Neural cell (in vitro differentiated cells): ENCODE measurements around the gene ATP5F1D. TPM values are rescaled to one million over a fixed set of nuclear protein-coding genes. Genes with fewer than 3 reads are reported as not detected.
"Not testable (repeated sequence)": the region's sequence is repeated elsewhere in the genome, so short reads cannot be mapped to it uniquely, and the experiment has no call there.

Experiments
- H2AFZ ChIP-seq: fragments of 200-600, 300-800 bp; sonication (generic), shearing (Covaris generic); 2 replicates; pipeline ENCODE4 v1.6.0; 2014; ENCODE audit warnings: low read depth, mild to moderate bottlenecking, antibody characterized with exemption, low read length, moderate library complexity
- H3F3A ChIP-seq: fragments of 200-600 bp; shearing (Covaris generic); 2 replicates; pipeline ENCODE4 v1.6.1; 2016; ENCODE audit warnings: mild to moderate bottlenecking, moderate library complexity, mixed read lengths, antibody characterized with exemption, low read length; ENCODE audit not compliant: insufficient read depth, poor library complexity, severe bottlenecking
- H3K27ac ChIP-seq: fragments of 200-600, 300-800 bp; sonication (generic), shearing (Covaris generic); 2 replicates; pipeline ENCODE4 v1.5.1; 2014; ENCODE audit warnings: mild to moderate bottlenecking, low read length, moderate library complexity
- H3K27me3 ChIP-seq: fragments of 300-800, 200-600 bp; sonication (generic), shearing (Covaris generic); 2 replicates; pipeline ENCODE4 v1.6.0; 2014; ENCODE audit warnings: mild to moderate bottlenecking, low read depth, low read length, moderate library complexity; ENCODE audit not compliant: insufficient read depth
- H3K36me3 ChIP-seq: fragments of 300-800, 200-600 bp; sonication (generic), shearing (Covaris generic); 2 replicates; pipeline ENCODE4 v1.5.1; 2014; ENCODE audit warnings: mild to moderate bottlenecking, antibody characterized with exemption, low read length, moderate library complexity; ENCODE audit not compliant: insufficient read depth
- H3K4me2 ChIP-seq: fragments of 300-800, 200-600 bp; sonication (generic), shearing (Covaris generic); 2 replicates; pipeline ENCODE4 v1.6.0; 2014; ENCODE audit warnings: mild to moderate bottlenecking, low read length
- H3K4me3 ChIP-seq: fragments of 300-800, 200-600 bp; sonication (generic), shearing (Covaris generic); 2 replicates; pipeline ENCODE4 v1.5.1; 2014; ENCODE audit warnings: mild to moderate bottlenecking, low read length, moderate library complexity
- H3K79me2 ChIP-seq: fragments of 200-600 bp; shearing (Covaris generic); replicated peaks from 2 replicates; pipeline ENCODE4 v1.6.0; 2014; ENCODE audit warnings: mild to moderate bottlenecking, low read length, moderate library complexity; ENCODE audit not compliant: insufficient read depth
- H3K9ac ChIP-seq: fragments of 300-800, 200-600 bp; sonication (generic), shearing (Covaris generic); 2 replicates; pipeline ENCODE4 v1.6.1; 2016; ENCODE audit warnings: mild to moderate bottlenecking, low read length, mixed read lengths
- H3K9me2 ChIP-seq: fragments of 200-600 bp; shearing (Covaris generic); 2 replicates; pipeline ENCODE4 v1.6.1; 2016; ENCODE audit warnings: mild to moderate bottlenecking, low read length, mixed read lengths; ENCODE audit not compliant: insufficient read depth
- H3K9me3 ChIP-seq: fragments of 200-600, 300-800 bp; sonication (generic), shearing (Covaris generic); 2 replicates; pipeline ENCODE4 v1.6.1; 2016; ENCODE audit warnings: mild to moderate bottlenecking, mixed run types, low read length, moderate library complexity, mixed read lengths
- H4K20me1 ChIP-seq: fragments of 200-600 bp; shearing (Covaris generic); 2 replicates; pipeline ENCODE4 v1.6.1; 2016; ENCODE audit warnings: mild to moderate bottlenecking, mixed run types; ENCODE audit not compliant: insufficient read depth
- EP300 ChIP-seq: fragments of 450-650 bp; conservative IDR thresholded peaks from 2 replicates; pipeline ENCODE4 v1.6.1; 2014; ENCODE audit warnings: antibody characterized with exemption, mild to moderate bottlenecking, moderate library complexity; ENCODE audit not compliant: poor library complexity, severe bottlenecking
- EZH2 ChIP-seq: fragments of 200-600, 300-800 bp; shearing (Covaris generic), sonication (generic); IDR thresholded peaks from 2 replicates; pipeline ENCODE4 v1.6.1; 2014; ENCODE audit warnings: antibody characterized with exemption, low read length, borderline replicate concordance, mild to moderate bottlenecking; ENCODE audit not compliant: insufficient read depth, poor library complexity, severe bottlenecking
- MXI1 ChIP-seq: fragments of 450-650 bp; conservative IDR thresholded peaks from 2 replicates; pipeline ENCODE4 v1.6.1; 2014; ENCODE audit warnings: antibody characterized with exemption, mild to moderate bottlenecking; ENCODE audit not compliant: poor library complexity, severe bottlenecking
- POLR2AphosphoS5 ChIP-seq: IDR thresholded peaks from 2 replicates; pipeline ENCODE4 v1.6.1; 2012
- RAD21 ChIP-seq: fragments of 450-650 bp; conservative IDR thresholded peaks from 2 replicates; pipeline ENCODE4 v1.6.1; 2014; ENCODE audit warnings: antibody characterized with exemption, mild to moderate bottlenecking, moderate library complexity
- SMC3 ChIP-seq: fragments of 450-650 bp; conservative IDR thresholded peaks from 2 replicates; pipeline ENCODE4 v1.6.1; 2014; ENCODE audit warnings: antibody characterized with exemption, mild to moderate bottlenecking, moderate library complexity; ENCODE audit not compliant: poor library complexity
- TAF1 ChIP-seq: IDR thresholded peaks from 2 replicates; pipeline ENCODE4 v1.6.1; 2012; ENCODE audit warnings: low read depth
- polyA minus RNA-seq: library from RNA; depleted of rRNA, polyadenylated mRNA; stranded (reverse); fragments of >200 nt; gene quantifications from 2 replicates; pipeline ENCODE4 v1.2.3, GENCODE V29; 2014
- polyA plus RNA-seq: library from polyadenylated mRNA; depleted of rRNA; stranded (reverse); fragments of >200 nt; gene quantifications from 2 replicates; pipeline ENCODE4 v1.2.3, GENCODE V29; 2014
- TF ChIP-seq, protein P1 (sequence below): IDR thresholded peaks from 2 replicates; pipeline ENCODE4 v1.6.1; 2012; ENCODE audit warnings: borderline replicate concordance
- TF ChIP-seq, protein P2 (sequence below): fragments of 450-650 bp; IDR thresholded peaks from 2 replicates; pipeline ENCODE4 v1.5.1; 2014; ENCODE audit warnings: antibody characterized with exemption, mild to moderate bottlenecking, moderate library complexity; ENCODE audit not compliant: poor library complexity, severe bottlenecking

ATP5F1D gene
- polyA plus RNA-seq (22.8 and 47.8 TPM in 2 replicates), polyA minus RNA-seq (9.0 and 13.3 TPM in 2 replicates)

DNA sequence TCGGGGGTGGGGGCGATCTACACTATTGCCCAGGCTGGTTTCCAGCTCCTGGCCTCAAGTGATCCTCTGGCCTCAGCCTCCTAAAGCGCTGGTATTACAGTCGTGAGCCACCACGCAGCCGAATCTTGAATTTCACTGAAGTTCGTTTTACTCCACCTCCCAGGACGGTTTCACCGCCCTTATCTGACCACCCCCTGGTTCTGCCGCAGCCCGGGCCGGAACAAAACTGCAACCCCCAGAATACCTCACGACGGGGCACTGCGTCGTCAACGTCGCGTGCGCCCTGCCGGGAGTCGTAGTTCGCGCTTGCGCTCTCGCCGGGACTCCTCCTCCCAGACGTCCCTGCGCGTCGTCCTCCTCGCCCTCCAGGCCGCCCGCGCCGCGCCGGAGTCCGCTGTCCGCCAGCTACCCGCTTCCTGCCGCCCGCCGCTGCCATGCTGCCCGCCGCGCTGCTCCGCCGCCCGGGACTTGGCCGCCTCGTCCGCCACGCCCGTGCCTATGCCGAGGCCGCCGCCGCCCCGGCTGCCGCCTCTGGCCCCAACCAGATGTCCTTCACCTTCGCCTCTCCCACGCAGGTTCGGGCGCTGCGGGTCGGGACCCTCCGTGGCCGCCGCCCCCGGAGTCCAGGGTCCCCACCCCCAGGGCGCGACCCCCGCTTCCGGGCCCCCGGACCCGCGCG lies at the start of gene ATP5F1D:
TSS of gene ATP5F1D (plus strand) at position 335 of the 679 bp plus-strand sequence. CDS start at position 435, 100 bp downstream.
- H3F3A ChIP-seq = peaks cover 4% of the 10 kb centered on the region
- no peaks in the 10 kb centered on the region for H3K9me3 ChIP-seq
- H3K27me3 ChIP-seq = no peaks in the 10 kb centered on the region
- H2AFZ ChIP-seq = peak within 1 kb of the TSS; percentile 14
- no peaks in the 10 kb centered on the region for H3K36me3 ChIP-seq
- H3K79me2 ChIP-seq = no peaks in the 10 kb centered on the region
- H3K9me2 ChIP-seq = no peaks in the 10 kb centered on the region
- peak within 1 kb of the TSS; percentile 88 for H3K4me3 ChIP-seq
- no peaks in the 10 kb centered on the region for H4K20me1 ChIP-seq
- H3K9ac ChIP-seq = peak within 1 kb of the TSS; percentile 82
- TF ChIP-seq MXI1 = peak; percentile 74
- peak; percentile 60 for TF ChIP-seq EP300
- TF ChIP-seq, protein P1, sequence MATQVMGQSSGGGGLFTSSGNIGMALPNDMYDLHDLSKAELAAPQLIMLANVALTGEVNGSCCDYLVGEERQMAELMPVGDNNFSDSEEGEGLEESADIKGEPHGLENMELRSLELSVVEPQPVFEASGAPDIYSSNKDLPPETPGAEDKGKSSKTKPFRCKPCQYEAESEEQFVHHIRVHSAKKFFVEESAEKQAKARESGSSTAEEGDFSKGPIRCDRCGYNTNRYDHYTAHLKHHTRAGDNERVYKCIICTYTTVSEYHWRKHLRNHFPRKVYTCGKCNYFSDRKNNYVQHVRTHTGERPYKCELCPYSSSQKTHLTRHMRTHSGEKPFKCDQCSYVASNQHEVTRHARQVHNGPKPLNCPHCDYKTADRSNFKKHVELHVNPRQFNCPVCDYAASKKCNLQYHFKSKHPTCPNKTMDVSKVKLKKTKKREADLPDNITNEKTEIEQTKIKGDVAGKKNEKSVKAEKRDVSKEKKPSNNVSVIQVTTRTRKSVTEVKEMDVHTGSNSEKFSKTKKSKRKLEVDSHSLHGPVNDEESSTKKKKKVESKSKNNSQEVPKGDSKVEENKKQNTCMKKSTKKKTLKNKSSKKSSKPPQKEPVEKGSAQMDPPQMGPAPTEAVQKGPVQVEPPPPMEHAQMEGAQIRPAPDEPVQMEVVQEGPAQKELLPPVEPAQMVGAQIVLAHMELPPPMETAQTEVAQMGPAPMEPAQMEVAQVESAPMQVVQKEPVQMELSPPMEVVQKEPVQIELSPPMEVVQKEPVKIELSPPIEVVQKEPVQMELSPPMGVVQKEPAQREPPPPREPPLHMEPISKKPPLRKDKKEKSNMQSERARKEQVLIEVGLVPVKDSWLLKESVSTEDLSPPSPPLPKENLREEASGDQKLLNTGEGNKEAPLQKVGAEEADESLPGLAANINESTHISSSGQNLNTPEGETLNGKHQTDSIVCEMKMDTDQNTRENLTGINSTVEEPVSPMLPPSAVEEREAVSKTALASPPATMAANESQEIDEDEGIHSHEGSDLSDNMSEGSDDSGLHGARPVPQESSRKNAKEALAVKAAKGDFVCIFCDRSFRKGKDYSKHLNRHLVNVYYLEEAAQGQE = no peak
- TF ChIP-seq, protein P2, sequence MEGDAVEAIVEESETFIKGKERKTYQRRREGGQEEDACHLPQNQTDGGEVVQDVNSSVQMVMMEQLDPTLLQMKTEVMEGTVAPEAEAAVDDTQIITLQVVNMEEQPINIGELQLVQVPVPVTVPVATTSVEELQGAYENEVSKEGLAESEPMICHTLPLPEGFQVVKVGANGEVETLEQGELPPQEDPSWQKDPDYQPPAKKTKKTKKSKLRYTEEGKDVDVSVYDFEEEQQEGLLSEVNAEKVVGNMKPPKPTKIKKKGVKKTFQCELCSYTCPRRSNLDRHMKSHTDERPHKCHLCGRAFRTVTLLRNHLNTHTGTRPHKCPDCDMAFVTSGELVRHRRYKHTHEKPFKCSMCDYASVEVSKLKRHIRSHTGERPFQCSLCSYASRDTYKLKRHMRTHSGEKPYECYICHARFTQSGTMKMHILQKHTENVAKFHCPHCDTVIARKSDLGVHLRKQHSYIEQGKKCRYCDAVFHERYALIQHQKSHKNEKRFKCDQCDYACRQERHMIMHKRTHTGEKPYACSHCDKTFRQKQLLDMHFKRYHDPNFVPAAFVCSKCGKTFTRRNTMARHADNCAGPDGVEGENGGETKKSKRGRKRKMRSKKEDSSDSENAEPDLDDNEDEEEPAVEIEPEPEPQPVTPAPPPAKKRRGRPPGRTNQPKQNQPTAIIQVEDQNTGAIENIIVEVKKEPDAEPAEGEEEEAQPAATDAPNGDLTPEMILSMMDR = no peak
- no peak for TF ChIP-seq RAD21
- peak; percentile 81 for TF ChIP-seq POLR2AphosphoS5
- TF ChIP-seq SMC3 = peak; percentile 19
- no peak for TF ChIP-seq EZH2
- TF ChIP-seq TAF1 = no peak
- peak within 1 kb of the TSS; percentile 73 for H3K27ac ChIP-seq
- H3K4me2 ChIP-seq = peak within 1 kb of the TSS; percentile 84

DNA sequence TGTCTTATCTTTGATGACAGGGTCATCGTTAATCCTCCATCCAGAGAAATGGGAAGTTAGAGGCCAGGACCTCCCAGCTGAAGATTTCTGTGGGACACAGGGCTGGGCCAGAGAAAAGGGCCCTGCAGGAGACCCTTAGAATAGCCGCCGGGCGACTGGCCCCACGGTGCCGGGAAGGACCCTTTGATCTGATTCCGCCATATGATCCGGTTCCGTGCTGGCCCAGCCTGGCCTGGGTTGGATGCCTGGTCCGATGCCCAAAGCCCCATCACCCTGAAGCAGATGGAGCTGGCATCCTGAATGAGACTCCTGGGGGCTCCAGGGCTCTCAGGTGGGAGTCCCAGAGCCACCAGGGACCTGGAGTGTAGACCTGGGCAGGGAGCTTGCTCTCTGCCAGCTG lies 42.0 kb upstream of the ATP5F1D start:
- Histone ChIP-seq H3K27me3 (no peaks in the 10 kb centered on the region), H3K4me2 (no peak overlapping the region), H3K79me2 (no peaks in the 10 kb centered on the region), H3K9me2 (no peaks in the 10 kb centered on the region), H3K9ac (no peak overlapping the region), H4K20me1 (no peaks in the 10 kb centered on the region), H2AFZ (no peak overlapping the region), H3K27ac (no peak overlapping the region), H3K36me3 (no peaks in the 10 kb centered on the region), H3F3A (no peaks in the 10 kb centered on the region), H3K4me3 (no peak overlapping the region), H3K9me3 (no peaks in the 10 kb centered on the region)
- no peak for TF ChIP-seq POLR2AphosphoS5
- TF ChIP-seq, protein P1 = no peak
- TF ChIP-seq EZH2 = no peak
- TF ChIP-seq SMC3 = no peak
- no peak for TF ChIP-seq TAF1
- TF ChIP-seq MXI1 = no peak
- TF ChIP-seq, protein P2 = no peak

DNA sequence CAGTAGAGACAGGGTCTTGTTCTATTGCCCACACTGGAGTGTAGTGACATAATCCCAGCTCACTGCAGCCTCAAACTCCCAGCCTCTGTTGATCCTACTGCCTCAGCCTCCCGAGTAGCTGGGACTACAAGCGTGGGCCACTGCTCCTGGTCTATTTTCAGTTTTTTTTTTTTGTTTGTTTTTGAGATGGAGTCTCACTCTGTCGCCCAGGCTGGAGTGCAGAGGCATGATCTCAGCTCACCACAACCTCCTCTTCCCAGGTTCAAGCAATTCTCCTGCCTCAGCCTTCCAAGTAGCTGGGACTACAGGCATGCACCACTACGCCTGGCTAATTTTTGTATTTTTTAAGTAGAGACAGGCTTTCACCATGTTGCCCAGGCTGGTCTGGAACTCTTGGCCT lies 40.9 kb upstream of the ATP5F1D start:
- not testable (repeated sequence) for H3K79me2 ChIP-seq, H4K20me1 ChIP-seq, H3K9me3 ChIP-seq, H3K9ac ChIP-seq, H3K4me2 ChIP-seq, H3F3A ChIP-seq, H2AFZ ChIP-seq, H3K9me2 ChIP-seq, H3K27me3 ChIP-seq, H3K27ac ChIP-seq, H3K4me3 ChIP-seq, H3K36me3 ChIP-seq
